ENCODE data around the gene PLCL1.

PLCL1 gene

DNA sequence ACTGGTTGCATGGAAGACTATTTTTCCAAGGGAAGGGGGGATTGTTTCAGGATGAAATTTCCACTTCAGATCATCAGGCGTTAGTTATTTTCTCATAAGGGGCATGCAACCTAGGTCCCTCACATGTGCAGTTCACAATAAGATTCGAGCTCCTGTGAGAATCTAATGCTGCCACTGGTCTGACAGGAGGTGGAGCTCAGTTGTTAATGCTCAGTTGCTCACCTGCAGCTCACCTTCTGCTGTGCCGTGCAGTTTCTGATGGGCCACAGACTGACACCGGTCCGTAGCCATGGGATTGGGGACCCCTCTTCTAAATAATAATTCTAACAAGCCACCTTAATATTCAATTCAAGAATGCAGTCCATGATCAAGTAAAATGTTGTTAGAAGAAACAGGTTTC, 34.9 kb downstream of the PLCL1 start:
- no peaks in the 10 kb centered on the region for H3K9me2 ChIP-seq (replicated peaks; ENCODE audit: insufficient read depth, low read length)
- TF ChIP-seq EZH2 (optimal IDR thresholded peaks at IDR 0.05; ENCODE audit: low read depth, low read length), result no peak
- TF ChIP-seq, protein P1, sequence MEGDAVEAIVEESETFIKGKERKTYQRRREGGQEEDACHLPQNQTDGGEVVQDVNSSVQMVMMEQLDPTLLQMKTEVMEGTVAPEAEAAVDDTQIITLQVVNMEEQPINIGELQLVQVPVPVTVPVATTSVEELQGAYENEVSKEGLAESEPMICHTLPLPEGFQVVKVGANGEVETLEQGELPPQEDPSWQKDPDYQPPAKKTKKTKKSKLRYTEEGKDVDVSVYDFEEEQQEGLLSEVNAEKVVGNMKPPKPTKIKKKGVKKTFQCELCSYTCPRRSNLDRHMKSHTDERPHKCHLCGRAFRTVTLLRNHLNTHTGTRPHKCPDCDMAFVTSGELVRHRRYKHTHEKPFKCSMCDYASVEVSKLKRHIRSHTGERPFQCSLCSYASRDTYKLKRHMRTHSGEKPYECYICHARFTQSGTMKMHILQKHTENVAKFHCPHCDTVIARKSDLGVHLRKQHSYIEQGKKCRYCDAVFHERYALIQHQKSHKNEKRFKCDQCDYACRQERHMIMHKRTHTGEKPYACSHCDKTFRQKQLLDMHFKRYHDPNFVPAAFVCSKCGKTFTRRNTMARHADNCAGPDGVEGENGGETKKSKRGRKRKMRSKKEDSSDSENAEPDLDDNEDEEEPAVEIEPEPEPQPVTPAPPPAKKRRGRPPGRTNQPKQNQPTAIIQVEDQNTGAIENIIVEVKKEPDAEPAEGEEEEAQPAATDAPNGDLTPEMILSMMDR (IDR thresholded peaks at IDR 0.05; ENCODE audit: low read length), result peak; percentile 30
- H3K4me3 ChIP-seq (ENCODE audit: low read length), result peak overlapping the region; percentile 58
- H3K9ac ChIP-seq (ENCODE audit: low read length), result peak overlapping the region; percentile 66
- H3K9me3 ChIP-seq (replicated peaks; ENCODE audit: insufficient read depth, low read length), result no peaks in the 10 kb centered on the region; the same call in 1 of the 2 replicates
- H4K20me1 ChIP-seq (ENCODE audit: insufficient read depth, low read length), result no peaks in the 10 kb centered on the region
- peak overlapping the region; percentile 92 for H3K4me2 ChIP-seq (ENCODE audit: low read depth, low read length)
- peak overlapping the region; percentile 83; the same call in 1 of the 2 replicates for H3K27ac ChIP-seq (ENCODE audit: low read length)
- no peaks in the 10 kb centered on the region for H3K27me3 ChIP-seq (replicated peaks; ENCODE audit: insufficient read depth, low read length)
- H3K4me1 ChIP-seq (ENCODE audit: low read length), result peaks cover 27% of the 10 kb centered on the region
- H3K36me3 ChIP-seq (replicated peaks; ENCODE audit: insufficient read depth, low read length), result no peaks in the 10 kb centered on the region
- peak; percentile 80 for DNase-seq
- H3F3A ChIP-seq (ENCODE audit: insufficient read depth, low read length), result peaks cover 32% of the 10 kb centered on the region
- no peaks in the 10 kb centered on the region for H3K79me2 ChIP-seq (ENCODE audit: low read length)
- peak overlapping the region; percentile 19; the same call in 1 of the 2 replicates for H2AFZ ChIP-seq (ENCODE audit: low read length)

DNA sequence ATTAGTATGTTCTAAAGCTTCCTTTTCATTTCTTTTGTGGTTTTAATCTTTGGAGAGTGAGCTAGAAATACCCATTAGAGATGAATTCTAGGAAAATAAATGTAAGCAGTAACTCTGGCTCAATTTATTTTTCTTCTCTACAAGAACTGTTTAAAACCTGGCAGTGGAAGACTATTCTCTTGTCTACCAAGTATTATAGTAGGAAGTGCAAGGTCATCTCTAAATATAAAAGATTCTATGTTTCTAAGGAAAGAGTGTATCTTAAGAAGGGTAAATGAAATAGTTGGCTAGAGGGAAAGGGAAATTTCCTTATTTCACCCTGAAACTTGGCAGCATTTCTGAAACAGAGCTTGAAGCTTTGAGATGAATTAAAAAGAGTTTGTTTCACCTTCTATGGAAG, 35.5 kb downstream of the PLCL1 start:
- H3K4me1 ChIP-seq (ENCODE audit: low read length), result peaks cover 27% of the 10 kb centered on the region

DNA sequence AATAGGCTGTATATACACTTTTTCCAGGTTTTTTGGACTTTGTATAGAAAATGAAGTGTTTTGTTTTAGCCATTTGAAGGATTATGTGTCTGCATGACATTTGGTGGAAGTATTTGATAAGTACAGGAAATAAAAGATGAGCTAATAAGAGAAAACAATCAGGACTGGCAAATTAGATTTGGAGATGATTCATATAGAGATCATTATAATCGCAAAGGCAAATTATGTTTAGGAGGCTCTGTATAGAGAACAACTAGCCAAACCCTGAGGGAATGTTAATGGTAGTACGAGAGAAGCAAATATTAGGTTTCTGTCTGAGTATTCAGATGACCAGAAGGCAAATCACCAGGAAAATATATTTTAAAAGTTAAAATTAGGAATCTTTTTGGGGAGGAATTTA, 41.7 kb downstream of the PLCL1 start:
- Histone ChIP-seq H3K4me3 (ENCODE audit: low read length) (no peak overlapping the region), H4K20me1 (ENCODE audit: insufficient read depth, low read length) (no peaks in the 10 kb centered on the region), H3K79me2 (ENCODE audit: low read length) (no peaks in the 10 kb centered on the region), H3K9me2 (replicated peaks; ENCODE audit: insufficient read depth, low read length) (no peaks in the 10 kb centered on the region), H3K36me3 (replicated peaks; ENCODE audit: insufficient read depth, low read length) (no peaks in the 10 kb centered on the region), H2AFZ (ENCODE audit: low read length) (no peak overlapping the region), H3F3A (ENCODE audit: insufficient read depth, low read length) (peaks cover 20% of the 10 kb centered on the region), H3K4me1 (ENCODE audit: low read length) (peaks cover 37% of the 10 kb centered on the region), H3K9ac (ENCODE audit: low read length) (no peak overlapping the region), H3K27me3 (replicated peaks; ENCODE audit: insufficient read depth, low read length) (no peaks in the 10 kb centered on the region), H3K9me3 (replicated peaks; ENCODE audit: insufficient read depth, low read length) (no peaks in the 10 kb centered on the region; the same call in 1 of the 2 replicates), H3K27ac (ENCODE audit: low read length) (0 out of 2 replicates have a peak overlapping the region, but pooled peaks have one; percentile 95), H3K4me2 (ENCODE audit: low read depth, low read length) (0 out of 2 replicates have a peak overlapping the region, but pooled peaks have one; percentile 69)
- TF ChIP-seq, protein P1 (IDR thresholded peaks at IDR 0.05; ENCODE audit: low read length), result no peak
- TF ChIP-seq EZH2phosphoT487 (IDR thresholded peaks at IDR 0.05; ENCODE audit: low read length) (no peak), EZH2 (optimal IDR thresholded peaks at IDR 0.05; ENCODE audit: low read depth, low read length) (no peak)
- no peak for DNase-seq

More for the DNA sequence above, 35.5 kb downstream of the PLCL1 start:
- Histone ChIP-seq H3K9me3 (replicated peaks; ENCODE audit: insufficient read depth, low read length) (no peaks in the 10 kb centered on the region; the same call in 1 of the 2 replicates), H3K27ac (ENCODE audit: low read length) (peak overlapping the region; percentile 83; the same call in 1 of the 2 replicates), H3K9me2 (replicated peaks; ENCODE audit: insufficient read depth, low read length) (no peaks in the 10 kb centered on the region), H3K79me2 (ENCODE audit: low read length) (no peaks in the 10 kb centered on the region), H3K9ac (ENCODE audit: low read length) (peak overlapping the region; percentile 66; the same call in 1 of the 2 replicates), H4K20me1 (ENCODE audit: insufficient read depth, low read length) (no peaks in the 10 kb centered on the region), H2AFZ (ENCODE audit: low read length) (peak overlapping the region; percentile 19; the same call in 1 of the 2 replicates), H3K36me3 (replicated peaks; ENCODE audit: insufficient read depth, low read length) (no peaks in the 10 kb centered on the region), H3K4me2 (ENCODE audit: low read depth, low read length) (peak overlapping the region; percentile 92), H3F3A (ENCODE audit: insufficient read depth, low read length) (peaks cover 32% of the 10 kb centered on the region), H3K4me3 (ENCODE audit: low read length) (peak overlapping the region; percentile 58), H3K27me3 (replicated peaks; ENCODE audit: insufficient read depth, low read length) (no peaks in the 10 kb centered on the region)
- DNase-seq, result no peak
- no peak for TF ChIP-seq EZH2 (optimal IDR thresholded peaks at IDR 0.05; ENCODE audit: low read depth, low read length)
- TF ChIP-seq, protein P1 (IDR thresholded peaks at IDR 0.05; ENCODE audit: low read length), result no peak
